Anterior cingulate cortex (tissue), 58 donors: ENCODE measurements around the gene FAM163B.
"Not testable (repeated sequence)": the region's sequence is repeated elsewhere in the genome, so short reads cannot be mapped to it uniquely, and the experiment has no call there.

Experiments
- DNase-seq, 58 donors: peaks; one replicate each; lab custom pipeline; 2025; lab: John Stamatoyannopoulos, UW

Gene FAM163B

DNA sequence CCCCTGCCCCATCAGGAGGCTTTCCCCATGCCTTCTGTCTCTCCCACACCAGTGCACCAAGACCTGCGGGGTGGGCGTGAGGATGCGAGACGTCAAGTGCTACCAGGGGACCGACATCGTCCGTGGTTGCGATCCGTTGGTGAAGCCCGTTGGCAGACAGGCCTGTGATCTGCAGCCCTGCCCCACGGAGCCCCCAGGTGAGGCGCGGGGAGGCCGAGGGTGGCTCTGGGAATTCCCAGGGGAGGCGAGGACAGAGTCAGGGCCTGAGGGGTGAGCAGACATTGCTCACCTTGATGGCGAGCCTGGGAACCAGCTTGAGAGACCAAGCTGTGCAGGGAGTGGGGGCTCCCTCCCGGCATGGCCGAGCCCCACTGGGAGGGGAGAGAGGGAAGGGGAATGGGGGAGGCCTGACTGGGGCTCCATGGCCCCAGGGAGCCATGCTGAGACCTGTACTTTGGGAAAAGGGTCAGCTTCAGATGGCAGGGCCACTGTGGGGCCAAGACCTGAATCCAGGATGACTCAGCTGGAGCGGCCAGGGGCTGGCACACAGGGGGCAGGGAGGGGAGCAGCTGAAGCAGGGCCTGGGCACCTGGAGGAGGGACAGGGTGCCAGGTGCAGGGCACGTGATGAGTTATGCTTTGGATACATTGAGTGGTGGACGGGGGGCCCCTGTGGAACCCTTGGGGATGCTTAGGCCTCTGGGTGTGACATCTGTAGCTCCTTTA, 35.2 kb downstream of the FAM163B start:
- no peak for DNase-seq

DNA sequence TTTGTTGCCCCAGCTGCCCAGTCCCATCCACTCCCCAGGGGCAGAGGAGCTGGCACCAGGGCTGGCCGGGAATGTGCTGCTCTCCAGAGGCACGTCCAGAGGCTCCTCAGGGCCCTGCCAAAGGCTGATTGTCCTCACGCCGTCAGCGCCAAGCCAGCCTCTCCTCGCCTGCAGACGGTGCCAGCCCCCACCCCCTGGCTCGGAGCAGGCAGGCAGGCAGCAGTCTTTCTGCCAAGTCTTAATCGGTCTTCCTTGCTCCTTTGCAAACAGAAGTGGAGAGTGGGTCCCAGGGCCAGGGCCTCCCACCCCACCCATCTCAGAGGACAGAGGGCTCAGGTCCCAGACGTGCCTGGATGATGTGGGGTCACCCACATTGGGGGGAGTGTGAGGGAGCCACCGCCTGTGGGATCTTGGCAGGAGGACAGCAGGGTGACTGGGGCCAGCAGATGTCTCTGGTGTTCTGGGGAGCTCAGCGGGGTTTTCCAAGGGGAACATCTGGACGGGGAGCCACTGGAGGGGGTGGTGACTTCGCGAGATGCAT, 36.3 kb downstream of the FAM163B start:
- peak in 57 of 58 donors; percentile 35 to 90 (median 77) for DNase-seq

DNA sequence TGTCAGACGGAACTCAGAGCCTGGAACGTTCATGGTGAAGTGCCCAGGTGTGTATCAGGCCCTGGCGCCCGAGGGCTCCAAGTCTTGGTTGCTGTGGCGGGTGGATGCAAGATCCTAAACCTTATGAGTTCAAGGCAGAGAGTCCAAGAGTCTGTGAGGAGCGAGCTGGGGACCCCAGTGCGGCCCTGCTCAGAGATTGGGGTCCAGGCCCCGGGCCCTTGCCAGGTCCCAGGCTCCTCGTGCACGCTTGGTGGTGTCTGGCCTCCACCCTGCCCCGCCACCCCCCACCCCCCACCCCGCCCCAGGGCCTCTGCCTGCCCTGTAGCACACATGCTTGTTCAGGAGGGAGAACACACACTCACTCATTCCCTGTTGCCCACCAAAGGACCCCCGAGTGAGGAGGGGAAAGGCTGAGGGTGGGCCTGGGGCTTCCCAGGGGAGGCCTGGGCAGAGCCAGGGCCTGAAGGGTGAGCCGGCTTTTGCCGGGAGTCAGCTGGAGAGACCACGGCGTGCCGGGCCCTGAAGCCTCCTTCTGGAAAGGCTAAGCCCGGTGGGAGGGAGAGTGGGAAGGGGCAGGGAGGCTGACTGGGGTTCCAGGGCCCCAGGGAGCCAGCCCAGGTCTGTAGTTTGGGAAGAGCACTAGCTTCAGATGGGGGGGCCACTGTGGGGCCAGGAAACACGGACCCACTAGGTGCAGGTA, 37.1 kb downstream of the FAM163B start:
- no peak for DNase-seq

DNA sequence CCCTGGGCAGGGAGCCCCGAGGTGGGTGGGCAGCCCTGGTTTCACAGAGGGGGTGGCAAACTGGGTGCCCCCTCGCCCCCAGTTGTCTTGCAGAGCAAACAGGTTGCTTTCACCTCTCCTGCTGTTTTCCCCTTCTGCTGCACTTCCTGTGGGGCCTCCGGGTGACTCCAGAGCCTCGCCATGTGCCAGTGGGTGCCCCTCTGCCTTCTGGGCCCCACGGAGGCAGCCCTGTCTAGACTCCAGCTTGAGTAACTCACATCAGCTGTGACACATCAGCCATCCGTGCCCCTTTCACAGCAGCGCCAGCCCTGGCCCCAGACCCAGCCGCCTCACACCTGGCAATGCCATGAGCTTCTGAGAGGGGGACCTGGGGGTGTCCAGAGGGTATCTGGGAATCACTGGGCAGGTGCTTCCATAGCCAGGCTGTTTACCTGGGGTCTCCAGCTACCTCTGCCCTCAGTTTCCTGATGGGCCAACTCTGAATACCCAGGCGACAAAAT, 37.7 kb downstream of the FAM163B start:
- DNase-seq = no peak

DNA sequence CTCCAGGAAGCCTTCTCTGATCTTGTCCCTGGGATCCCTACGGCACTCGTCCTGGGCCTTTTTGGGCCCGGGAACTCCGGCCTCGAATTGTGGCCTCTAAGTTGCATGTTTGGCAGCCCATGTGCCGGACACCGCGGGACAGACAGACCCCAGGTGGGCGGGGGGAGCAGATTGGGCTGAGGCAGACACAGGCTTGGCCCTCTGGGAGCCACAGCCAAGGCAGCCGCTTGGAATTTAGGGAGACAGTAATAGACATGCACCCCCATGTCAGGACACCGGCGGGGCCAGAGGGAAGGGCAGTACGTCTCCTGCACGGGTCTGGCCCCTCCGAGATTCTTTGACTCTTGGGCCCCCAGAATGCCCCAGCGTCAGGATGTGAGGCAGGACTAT, 38.5 kb downstream of the FAM163B start:
- DNase-seq = no peak

DNA sequence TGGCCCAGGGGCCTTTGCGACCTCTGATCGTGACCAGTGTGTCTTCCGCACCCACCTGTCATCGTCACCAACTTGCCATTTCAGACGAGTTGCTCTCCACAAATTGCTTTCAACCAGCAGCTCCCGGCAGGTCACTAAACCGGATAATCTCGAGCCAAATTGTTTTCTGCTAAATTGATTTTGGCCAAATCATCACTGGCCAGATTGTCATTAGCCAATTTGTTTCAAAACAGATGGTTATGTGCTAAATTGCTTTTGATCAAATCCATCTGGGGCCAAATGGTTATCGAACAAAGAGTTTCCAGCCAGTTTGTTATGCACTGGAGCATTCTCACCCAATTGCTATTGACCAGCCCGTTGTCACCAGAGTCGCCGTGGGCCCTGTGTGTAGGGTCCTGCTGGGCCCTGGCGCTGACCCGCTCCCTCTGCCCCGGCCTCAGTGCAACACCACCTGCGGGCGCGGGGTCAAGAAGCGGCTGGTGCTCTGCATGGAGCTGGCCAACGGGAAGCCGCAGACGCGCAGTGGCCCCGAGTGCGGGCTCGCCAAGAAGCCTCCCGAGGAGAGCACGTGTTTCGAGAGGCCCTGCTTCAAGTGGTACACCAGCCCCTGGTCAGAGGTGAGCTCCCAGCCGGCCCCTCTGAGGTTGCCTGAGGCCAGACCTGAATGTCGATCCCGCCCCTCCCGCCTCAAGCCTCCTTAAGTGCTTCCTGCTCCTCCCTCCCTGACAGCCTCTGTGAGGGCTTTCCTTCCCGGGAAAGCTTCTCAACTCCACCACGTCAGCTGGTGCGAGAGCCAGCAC, 39.1 kb downstream of the FAM163B start:
- no peak for DNase-seq

DNA sequence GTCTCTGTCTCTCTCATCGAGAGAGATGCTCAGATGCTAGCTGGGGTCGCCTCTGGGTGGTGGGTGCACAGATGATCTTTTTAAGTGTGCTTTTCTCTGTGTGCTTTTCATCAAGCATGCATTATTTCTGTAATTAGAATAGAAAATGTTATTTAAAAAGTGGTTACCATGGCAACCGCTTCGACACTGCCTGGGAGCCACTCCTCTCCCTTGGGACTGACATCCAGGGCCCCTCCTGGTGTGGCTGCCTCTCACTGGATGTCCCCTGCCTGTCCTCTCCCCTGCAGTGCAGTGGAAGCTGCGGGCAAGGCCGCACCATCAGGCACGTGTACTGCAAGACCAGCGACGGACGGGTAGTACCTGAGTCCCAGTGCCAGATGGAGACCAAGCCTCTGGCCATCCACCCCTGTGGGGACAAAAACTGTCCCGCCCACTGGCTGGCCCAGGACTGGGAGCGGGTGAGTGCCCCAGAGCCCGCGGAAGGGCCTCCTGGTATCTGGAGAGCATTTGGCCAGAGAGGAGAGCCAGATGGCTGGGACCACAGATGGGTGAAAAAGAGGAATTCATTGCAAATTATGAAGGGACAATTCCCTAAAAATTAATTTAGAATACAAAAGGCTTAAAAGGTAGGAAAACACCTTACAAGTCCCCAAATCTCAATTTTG, 39.9 kb downstream of the FAM163B start:
- no peak for DNase-seq

DNA sequence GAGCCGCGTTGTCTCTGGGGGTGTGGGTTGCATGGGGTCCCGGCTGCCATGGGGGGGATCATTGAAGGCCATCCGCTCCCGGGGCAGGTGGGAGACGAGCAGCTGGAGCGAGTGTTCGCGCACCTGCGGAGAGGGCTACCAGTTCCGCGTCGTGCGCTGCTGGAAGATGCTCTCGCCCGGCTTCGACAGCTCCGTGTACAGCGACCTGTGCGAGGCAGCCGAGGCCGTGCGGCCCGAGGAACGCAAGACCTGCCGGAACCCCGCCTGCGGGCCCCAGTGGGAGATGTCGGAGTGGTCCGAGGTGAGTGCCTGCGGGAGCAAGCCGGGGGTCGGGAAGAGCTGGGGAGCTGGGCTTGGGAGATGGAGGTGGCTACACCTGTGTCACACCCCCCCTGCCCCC, 41.0 kb downstream of the FAM163B start:
- no peak for DNase-seq

DNA sequence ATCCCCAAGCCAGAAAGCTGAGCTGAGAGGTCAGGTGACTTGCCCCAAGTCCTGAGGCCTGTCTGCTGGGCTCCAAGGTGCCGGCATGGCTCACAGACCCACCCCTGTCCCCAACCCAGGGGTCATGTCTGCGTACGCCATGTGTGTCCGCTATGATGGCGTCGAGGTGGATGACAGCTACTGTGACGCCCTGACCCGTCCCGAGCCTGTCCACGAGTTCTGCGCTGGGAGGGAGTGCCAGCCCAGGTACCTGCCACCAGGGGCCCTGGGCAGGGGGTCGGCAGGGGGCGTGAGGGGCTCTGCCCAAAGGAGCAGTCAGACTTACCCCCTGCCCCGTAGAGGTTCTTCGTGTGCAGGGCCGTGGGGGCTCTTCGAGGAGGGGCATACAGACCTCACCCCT, 42.4 kb downstream of the FAM163B start:
- DNase-seq = no peak

DNA sequence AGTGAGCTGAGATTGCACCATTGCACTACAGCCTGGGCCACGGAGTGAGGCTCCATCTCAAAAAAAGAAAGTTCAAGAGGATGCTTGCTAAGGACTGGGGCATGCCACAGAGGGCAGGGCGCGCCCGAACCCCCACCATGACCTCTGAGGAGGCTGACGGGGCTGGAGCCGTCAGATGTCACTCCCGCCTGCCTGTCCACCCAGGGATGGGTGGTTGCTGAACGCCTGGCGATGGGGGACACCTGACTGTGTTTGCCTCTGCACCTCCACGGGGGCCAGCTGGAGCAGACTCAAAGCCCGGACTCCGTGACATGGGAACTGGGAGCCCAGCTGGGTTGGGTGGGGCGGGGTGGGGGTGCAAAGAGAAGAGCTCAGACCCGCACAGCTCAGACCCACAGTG, 42.8 kb downstream of the FAM163B start:
- DNase-seq = no peak

DNA sequence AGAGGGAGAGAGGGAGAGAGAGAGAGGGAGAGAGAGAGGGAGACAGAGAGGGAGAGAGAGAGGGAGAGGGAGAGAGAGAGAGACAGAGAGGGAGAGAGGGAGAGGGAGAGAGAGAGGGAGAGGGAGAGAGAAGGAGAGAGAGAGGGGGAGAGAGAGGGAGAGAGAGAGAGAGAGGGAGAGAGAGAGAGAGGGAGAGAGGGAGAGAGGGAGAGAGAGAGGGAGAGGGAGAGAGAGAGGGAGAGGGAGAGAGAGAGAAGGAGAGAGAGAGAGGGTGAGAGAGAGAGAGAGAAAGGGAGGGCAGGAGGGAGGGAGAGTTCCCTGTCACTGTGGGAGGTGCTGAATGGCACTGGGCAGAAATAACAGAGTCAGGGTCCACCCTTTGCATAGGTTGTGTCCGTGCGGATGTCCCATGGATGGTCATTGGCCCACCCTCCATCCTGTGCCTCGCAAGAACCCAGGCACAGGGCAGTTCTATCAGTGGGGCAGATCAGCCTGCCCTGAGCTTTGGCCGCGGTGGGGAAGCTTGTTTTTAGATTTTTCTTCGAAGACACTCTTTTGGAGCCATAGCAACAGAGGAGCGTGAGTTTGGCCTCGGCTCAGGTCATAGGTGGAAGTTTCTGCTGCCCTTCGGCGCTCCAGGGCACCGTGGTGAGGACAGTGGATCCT, 44.6 kb downstream of the FAM163B start:
- DNase-seq = no peak

DNA sequence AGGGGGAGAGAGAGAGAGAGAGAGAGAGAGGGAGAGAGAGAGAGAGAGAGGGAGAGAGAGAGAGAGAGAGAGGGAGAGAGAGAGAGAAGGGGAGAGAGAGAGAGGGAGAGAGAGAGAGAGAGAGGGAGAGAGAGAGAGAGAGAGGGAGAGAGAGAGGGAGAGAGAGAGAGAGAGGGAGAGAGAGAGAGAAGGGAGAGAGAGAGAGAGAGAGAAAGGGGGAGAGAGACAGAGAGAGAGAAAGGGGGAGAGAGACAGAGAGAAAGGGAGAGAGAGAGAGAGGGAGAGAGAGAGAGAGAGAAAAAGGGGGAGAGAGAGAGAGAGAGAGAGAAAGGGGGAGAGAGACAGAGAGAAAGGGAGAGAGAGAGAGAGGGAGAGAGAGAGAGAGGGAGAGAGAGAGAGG, 45.4 kb downstream of the FAM163B start:
- DNase-seq = not testable (repeated sequence)

DNA sequence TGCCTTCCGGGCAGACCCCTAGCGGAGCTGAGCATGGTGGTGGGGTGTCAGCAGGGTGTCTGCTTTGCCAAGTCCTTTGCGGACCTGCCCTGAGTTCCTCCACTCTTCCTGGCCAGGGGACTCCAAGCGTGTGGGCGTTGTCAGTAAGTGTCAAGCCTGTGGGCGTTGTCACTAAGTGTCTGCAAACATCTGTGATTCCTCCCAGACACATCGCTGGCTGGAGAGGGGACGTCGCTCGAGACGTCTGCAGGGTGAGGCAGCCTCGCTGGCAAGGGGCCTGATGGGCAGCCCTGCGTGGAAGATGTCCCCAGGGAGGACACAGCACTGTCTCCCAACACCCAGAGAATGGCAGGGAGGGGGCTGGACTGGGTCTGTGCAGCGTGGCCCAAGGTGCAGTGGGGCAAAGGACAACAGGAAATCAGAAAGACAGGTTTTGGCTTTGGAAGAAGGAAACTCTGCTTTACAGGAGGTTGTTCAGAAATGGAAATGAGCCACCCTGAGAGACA, 45.8 kb downstream of the FAM163B start:
- no peak for DNase-seq

DNA sequence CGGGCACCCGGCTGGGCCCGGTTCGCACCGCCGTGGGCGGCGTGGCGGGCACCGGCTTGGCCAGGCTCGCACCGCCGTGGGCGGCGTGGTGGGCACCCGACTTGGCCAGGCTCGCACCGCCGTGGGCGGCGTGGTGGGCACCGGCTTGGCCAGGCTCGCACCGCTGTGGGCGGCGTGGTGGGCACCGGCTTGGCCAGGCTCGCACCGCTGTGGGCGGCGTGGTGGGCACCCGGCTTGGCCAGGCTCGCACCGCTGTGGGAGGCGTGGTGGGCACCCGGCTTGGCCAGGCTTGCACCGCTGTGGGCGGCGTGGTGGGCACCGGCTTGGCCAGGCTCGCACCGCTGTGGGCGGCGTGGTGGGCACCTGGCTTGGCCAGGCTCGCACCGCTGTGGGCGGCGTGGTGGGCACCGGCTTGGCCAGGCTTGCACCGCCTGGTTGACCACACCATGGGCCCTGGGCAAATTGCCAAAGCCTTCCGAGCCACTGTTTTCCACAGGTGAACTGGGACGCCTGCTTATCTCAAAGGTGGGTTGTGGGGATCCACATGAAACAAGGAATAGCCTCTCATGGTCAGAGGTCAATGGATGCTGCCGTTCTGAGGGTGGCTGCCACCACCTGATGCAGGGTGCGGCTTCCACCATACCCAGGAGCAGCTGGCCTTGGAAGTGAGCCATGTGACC, 46.4 kb downstream of the FAM163B start:
- no peak for DNase-seq

DNA sequence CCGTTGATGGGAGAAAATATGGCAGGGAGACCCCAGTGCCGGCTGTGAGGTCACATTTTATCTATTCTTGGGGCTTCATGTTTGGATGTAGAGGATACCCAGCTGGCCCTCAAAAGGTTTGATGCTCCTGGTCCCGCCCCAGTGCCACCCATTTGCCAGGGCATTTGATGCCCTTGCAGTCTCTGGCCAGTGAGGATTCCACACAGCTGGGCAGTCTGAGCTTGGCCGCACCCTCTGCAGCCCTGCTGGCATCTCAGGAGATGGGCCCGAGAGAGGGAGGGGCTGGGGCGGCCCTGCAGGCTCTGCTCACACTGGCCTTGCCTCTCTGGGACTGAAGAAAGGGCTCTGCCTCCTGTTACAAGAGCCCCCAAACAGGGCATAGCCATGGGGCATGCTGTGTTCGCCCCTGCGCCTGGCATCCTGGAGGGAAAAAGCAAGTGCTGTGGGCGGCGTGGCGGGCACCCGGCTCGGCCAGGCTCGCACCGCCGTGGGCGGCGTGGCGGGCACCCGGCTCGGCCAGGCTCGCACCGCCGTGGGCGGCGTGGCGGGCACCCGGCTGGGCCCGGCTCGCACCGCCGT, 47.1 kb downstream of the FAM163B start:
- no peak for DNase-seq

DNA sequence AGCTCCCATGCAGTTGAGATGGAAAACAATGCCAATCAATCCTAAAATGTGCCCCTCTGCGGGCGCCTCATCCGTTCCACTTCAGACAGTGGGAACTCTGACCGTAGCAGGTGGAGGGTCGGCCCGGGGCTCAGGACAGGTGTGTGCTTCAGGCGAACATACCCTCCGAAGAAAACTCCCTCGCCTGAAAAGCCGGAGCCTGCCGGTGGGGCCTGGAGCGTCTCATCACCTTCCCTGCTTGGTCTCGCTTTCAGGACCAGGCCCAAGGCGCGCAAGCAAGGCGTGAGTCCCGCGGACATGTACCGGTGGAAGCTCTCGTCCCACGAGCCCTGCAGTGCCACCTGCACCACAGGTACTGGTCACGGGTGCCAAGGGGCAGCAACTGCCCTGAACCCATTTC, 48.2 kb downstream of the FAM163B start:
- DNase-seq = no peak

DNA sequence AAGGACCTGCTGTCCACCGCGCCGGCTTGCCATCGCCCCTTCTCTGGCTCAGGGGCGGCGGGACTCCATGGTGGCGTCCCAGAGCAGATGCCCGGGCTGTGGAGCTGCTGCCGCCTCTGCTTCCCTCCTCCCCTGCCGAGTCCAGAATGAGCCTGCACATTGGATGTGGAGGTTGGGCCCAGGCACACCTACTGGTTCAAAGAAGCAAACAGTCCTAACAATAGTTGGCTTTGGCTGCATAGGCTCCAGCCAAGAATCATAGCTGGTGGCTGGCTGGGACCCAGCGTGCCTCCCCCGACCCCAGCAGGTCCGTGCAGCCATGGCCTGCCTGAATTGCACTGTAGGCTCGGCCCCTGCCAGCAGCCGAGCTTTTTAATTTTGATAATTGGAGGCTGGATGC, 48.9 kb downstream of the FAM163B start:
- DNase-seq = peak in 11 of 58 donors; percentile 21 to 54 (median 31)
